GM18499 (cell line): ENCODE results near the gene KY.

Experiments used
- ATAC-seq: cut with Tn5 transposase; IDR thresholded peaks from one replicate; pipeline ENCODE4 v1.9.1; 2021; ENCODE audit warnings: moderate number of reproducible peaks; ENCODE audit not compliant: insufficient read depth, unreplicated experiment

KY gene, protein sequence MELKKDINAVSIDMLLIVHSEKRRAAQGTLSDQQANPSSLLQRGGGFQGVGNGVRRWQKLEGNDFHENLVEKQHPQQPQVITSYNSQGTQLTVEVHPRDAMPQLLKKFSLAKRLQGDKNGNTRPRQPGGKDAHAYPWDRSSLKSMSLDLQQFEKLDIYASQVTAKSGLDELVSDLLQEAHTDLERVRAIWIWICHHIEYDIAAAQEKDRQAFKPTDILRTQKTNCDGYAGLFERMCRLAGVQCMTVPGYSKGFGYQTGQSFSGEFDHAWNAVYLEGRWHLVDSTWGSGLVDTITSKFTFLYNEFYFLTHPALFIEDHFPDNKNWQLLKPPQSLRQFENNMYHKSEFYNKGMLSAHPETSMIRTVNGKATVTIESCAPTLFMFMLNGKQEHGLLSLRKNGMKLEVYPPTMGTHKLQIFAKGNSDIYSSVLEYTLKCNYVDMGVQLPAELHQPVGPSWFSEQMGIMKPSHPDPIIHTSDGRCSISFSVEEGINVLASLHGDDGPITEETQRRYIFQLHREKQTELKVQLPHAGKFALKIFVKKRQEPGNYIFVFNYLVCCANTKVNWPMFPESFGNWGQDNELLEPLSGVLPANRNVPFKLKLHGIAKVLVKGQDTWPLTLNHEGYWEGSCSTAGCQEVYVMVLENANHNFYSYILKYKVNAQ

DNA sequence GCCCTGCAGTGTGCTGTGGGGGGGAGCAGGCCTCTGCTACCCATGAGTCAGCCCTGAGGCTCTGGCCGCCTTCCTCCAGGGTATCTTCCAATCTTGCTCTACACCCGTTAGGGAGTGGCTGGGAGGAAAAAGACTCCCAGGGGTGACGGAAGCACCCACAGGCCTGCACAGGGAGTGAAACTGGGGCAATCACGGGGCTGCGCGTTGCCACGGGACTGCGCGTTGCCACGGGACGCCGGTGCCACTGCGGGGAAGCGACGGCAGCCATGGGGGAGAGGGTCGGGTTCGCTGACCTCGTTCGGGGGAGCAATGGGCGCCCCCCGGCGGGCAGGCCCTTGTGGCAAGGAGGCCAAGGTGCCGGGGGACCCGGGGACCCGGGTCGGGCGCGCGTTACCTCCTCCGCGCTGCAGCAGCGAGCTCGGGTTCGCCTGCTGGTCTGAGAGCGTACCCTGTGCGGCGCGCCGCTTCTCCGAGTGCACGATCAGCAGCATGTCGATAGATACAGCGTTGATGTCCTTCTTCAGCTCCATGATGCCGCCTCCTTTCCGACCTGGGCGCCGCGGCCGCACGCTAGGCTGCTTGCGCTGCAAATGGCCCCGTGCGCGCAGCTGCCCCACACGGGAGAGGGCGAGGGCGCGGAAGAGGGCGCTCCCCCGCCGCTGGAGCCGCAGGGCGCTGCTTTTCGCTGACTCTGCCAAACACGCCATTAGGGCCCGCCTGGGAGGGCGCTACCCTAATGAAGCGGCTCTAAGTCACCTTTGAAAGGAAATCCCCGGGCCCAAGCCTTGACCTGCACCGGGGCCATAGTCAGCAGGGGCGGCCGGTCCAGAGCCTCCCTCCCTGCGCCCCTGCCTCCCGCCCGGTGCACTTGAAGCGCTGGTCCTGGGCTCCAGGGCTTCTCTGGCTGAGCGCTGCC lies at the start of gene KY:
KY (minus strand) TSS at position 592 of the 916 bp plus-strand sequence; CDS start at position 530, 62 bp downstream.
- ATAC-seq = no peak

DNA sequence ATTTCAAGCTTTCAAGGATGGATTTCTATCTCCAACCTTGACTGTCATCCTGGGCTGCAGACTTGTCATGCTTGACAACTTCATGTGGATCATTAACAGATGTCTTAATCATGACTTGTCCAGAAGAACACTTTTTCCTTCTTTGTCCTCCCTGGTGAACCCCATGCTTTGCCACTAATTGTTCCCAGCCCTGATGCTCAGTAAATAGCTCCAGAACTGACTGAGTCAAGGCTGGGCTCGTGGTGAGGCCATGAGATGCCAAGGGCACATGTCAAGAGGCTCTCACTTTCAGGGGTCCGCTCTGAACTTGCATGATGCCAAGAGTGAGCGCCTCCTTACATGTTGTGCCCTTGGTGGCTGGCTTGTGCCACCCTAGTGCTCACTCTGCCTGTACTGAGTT lies 48.9 kb upstream of the KY start:
- no peak for ATAC-seq

DNA sequence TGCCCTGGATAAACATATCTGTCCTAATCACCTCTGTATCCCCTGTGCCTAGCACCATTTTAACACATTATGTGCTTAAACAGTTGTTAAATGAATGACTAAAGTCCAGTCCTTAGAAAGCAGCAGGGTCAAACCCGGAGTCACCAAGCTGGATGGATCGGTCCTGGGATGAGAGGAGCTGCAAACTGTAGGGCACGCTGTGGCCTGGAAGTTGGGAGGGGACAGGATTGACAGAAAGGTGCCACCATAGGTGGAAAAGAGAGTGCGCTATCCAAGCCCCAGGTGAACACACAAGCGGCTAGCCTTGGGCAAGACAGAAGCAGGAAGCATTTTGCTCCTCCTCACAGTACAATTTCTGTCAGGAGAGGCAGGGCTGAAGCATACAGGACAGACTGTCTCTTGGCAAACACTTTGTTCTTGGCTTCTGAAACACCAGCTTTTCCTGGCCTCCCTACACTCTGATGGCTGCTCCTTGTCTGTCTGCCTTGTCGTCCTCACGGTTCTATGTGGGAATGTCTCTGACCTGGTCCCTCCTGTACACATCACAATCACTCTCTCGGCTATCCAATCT lies 48.4 kb upstream of the KY start:
- ATAC-seq = no peak

DNA sequence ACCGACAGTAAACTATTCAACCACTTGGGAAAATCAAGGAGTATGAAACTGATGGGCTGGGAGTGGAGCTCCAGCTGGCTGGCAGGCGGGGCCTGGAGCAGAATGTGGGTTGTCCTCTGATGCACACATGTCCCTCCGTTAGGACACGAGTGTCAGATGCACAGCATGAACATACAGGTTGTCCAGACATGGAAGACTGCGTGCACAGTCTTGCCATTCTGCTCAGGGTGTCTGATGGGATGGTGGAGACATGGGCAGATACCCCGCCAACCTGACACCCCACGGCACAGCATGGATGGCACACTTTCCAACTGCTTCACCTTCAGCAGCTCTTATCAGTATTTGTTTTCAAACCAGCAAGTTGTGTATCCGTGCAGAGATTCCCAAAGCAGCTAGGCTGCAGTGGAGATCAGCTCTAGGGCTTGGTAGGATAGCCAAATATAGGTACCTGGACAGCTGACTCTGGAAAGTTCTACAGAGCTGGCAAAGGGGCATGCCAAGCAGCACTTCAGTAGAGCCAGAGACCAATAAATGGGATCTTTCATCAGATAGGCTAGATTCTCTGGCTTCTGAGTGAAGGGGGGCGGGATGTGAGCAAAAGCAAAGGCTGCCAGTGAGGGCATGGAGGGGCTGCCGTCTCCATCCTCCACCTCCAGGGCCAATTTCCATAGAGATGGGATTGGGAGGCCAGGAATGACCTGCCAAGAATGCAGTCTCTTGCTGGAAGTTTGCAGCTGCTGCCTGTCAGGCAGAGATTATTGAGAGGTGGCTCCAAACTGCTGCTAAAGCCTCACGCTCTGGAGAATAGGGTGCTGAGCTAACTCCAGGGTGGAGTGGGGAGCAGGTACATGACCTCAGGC lies 47.2 kb upstream of the KY start:
- ATAC-seq = no peak

DNA sequence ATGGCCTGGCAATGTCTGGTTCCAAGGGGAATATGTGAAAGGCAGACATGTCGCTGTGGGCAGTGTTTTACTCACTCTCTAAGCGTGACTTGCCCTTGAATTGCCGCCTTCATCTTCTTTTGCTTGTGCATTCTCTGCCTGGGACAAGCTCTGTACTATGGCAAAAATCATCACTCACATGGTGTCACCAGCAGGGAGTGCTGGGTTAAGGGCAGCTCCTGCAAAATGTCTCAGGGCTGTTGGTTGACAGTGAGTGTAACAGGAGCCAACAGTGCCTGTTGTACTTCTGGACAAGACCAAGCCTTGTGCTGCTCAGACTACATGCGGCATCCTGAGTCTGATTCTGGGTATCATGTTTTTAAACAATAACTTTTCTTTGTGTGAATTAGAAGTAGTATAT lies 45.3 kb upstream of the KY start:
- ATAC-seq = no peak

DNA sequence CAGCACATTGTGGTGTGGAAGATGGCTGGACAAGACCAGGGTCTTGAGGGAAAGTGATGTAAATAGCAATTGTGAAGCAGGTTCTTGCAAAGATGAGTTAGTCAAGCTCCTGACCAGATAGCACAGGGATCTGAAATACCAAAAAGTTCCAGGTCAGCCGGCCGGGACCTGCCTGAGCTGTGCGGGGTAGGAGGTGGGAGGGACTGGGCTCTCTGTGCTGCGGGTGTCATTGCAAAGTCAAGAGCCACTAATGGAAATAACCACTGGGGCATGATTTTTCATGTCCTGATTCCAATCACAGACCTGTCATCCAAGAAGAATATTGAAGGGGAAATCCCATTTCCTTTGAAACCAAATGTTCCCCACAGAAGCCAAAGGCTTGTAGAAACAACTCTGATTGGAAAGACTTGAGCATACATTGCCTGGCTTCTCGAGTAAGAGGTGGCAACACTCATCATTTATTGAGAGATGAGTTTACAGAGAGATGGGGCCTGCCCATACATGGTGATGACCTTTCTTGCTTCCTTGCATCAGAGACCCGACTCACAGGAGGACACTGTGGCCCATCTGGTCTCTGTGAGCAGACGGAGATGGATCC lies 44.2 kb upstream of the KY start:
- no peak for ATAC-seq

DNA sequence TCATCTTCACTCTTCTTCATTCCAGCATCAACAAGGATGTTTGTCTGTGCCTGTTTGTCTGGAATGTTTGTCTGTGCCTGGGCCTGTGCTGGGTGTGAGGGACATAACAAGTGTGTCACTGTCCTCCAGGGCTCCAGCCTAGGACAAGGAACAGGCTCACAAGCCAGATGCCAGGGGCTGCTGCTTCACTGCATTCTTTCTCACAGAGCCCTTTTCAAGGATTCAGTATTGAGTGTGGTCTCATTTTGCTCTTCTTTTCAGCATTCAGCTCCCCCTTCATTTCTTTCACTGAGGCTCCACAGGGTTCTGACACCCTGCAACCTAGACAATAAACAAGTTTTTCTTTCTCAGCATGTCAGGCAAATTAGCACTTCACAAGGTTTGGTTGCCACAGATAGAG lies 43.6 kb upstream of the KY start:
- no peak for ATAC-seq

DNA sequence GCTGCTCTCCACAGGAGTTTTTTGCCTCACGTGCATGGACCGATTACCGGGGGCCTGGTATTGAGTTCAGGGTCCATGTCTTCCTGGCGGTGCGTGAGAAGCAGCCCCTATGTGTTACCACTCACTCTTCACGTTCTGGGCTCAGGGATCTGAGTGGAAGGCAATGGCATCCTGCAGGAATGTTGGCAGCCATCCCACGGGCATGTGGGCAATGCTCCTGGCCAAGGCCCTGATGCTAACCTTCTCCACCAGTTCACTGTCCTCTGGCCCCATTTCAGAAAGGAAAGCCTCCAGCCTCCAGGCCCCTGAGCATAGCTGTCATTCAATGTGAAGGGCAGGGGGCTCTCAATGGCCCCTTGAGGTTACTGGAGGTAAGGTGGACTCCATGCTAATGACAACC lies 43.0 kb upstream of the KY start:
- ATAC-seq = no peak

DNA sequence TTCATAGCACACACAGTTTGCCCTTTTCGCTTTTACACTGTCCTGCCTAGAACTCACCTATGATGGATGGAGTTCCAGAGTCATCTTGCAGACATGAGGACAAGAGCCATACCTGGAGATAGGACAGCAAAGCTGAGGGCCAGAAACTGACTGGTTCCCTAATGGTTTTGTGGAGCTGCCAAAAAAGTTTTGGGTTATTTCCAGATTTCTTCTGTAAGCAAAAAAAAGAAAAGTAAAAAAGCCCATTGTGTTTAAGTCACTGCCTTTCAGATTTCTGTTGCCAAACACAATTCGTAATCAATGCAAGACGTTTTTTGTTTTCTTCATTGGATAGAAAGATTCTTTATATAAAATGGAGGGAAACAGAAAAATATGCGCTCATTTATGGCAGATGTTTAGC lies 42.4 kb upstream of the KY start:
- ATAC-seq = no peak

DNA sequence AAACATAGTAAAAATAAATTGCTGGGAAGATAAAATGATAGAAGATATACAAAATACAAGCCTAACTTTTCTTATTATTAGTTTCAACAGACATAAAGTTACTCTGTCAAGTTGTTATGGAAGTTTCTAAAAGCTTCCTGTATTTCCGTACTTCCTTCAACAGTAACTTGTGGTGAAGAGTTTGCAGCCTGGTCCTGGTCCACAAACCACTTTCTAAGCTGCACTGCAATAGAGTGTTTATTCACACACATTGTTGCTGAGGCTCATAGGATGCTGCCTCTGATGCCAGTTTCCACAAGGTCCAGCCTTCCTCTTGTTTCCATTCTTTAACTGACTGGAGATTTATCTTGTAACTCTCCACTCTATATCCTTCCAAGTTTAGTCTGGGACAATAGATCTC lies 39.4 kb upstream of the KY start:
- ATAC-seq = no peak

DNA sequence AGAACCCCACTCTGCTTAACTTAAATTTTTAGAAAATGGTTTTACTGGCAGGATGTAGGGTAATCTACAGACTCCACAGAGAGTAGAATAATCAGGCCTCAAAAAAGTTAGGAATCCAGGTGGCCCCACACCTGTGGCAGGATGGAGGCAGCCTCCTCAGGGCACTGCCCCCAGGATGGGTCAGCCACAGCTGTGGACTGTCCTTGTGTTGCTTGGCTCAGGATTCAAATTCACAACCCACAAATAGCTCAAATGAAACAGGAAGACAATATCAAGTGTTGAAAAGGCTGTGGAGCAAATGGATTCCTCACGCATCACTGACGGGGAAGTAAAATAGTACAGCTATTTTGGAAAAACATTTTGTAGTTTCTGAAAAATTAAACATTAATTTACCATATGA lies 36.8 kb upstream of the KY start:
- no peak for ATAC-seq

DNA sequence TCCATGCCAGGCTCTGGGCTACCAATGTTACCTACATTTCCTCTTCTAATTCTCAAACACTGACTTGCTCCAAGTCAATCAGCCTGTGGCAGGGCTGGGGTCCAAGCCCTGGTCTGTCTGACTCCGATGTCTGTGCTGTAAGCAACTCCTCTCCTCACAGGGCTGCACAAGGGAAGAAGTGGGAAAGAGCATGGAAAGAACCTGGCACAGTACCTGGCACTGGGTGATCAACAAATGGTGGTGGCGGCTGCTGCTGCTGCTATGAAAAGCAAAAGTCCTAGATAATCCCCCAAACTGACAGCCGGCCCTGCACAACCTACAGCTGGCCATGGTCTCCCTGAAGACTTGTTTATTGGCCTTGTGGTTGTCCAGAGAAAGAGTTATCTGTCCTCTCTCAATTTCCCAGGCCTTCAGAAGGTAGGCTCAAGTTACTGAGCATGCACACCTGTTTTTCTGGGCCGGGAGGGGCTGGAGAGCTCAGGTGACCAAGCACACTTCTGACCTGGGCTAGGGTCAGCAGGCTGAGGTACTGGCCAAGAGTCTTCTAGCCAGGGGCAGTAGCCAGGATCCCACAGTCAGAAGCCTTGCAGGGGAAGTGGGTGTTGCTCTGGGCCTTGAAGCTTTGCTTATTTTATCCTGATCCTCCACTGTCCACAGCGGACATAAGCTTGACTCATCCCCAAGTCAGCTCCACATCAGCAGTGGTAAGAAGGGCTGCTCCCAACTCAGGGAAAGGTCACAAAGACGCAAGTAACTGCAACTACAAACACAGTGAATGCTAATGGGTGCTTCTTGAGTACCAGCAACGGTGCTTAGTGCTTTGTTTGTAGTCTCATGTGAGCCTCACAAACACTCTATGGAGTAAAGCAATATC lies 35.3 kb upstream of the KY start:
- ATAC-seq = no peak

DNA sequence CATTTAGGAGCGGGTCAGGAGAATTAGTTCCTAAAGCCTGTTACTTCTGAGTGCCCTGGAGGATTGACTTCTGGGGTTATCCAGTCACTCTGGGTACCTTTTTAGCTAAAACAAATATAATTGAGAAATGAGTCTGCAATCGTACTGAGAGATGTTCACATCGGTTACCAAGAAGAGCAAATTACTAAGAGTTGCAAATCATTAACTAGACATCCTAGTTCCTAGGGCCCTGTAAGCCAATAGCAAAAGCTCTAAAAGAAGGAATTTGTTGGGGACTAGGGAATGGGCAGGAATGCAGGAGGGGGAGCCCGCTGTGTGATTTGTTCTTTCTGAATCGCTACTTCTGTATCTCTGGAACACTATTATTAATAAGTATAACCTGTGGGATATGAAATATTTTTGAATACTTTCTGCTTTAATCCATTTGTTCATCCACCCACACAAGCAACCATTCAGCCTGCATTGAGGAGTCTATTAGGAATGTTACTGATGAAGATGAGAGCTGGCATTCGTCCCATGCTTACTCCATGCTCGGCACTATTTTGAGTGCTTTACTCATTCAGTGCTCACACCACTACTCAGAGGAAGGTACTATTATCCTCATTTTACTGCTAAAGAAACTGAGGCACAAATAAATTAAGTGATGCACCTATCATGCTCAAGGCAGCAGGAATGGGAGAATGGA lies 31.5 kb upstream of the KY start:
- ATAC-seq = no peak

DNA sequence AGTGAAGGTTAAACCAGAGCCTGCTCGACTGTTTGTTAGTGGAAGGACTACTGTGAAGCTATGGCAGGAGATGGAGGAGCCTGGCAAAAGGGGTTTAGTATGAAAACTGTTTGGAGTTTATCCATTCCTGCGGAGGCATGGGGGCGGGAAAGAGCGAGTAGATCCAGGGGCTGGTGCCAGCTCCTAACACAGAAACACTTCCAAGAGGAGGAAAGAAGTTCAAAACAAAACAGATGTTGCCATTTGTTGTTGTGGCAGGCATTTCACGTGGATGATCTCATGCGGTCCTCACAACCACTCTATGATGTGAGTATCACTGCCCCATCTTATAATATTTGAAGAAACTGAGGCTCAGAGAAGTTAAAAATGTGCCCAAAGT lies 30.7 kb upstream of the KY start:
- ATAC-seq = no peak

DNA sequence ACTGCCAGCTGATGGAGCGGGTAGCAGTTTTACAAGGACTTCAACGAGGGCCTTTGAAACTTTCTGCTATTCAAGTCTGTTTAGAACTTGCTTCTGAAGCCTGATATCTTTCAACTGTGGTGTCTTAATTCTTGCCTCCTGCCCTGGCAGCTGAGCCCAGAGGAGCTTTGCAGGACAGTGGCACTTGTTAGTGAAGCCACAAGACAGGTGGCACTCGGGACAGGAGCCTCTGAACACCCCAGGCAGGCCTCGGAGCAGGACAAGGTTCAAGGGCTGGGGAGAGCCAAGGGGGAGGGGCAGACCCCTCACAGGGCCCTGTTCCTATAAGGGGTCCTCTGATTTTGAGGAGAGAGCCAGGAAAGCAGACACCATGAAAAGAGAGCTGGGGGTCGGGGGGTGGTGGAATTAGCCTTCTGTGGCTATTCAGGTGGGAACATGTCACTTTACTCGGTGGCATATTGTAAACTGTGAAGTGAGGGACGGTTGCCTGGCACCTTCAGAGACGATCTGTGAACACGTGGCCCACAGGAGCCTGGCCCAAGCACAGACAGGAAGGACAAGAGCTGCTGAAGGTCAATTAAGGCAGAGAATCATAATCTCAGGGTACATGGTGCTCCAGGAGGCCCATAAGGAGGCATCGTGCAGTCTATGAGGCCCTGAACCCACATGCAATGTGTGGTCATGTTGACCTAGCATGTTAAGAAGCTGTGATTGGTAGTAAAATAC lies 30.1 kb upstream of the KY start:
- ATAC-seq = no peak

DNA sequence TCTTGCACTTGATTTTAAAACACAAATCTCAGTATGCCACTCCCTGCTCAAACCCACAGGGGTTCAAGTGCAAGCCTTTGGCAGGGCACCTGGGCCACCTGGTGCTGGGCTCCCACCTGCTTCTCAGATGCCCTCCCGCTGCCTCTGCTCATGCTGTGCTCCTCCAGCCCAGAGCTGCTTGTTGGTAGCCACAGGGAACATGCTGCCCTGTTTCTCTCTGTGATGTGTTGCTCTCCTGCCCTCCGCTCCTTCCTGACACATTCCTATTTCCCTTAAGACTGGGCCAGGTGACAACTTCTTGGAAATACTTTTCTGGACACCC lies 27.1 kb upstream of the KY start:
- no peak for ATAC-seq

DNA sequence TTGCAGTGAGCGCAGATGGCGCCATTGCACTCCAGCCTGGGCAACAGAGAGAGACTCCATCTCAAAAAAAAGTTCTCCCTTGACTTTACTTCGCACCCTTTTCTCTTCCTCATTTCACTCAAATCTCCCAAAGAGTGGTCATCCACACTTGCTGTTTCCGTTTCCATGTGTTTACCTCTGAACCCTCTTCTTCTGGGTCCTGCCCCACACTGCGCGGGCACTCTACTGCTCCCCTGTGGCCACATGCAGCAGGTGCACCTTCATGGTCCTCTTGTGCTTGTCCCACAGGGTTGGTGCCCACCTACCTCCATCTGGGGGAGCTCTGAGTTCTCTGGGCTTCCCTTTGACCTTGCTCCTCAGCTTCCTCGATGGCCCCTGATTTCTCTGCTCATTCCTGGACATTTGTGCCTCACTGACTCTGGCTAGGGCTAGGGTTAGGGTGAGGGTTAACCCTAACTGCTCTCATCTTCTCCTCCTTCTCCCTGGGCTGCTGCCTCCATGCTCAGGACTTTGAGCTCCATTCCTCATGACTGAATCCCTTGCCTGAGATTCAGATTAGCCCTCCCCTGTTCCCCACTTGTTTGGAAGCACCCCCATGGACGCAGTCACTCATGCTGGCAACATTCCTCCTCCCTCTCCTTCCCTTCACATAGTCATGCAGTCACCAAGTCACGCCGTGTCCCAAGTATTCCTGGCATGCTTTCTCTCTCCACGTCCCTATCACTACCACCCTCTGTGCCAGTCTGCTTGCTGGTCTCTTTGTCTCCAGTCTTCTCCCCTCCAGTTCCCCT lies 26.6 kb upstream of the KY start:
- ATAC-seq = no peak
